ENCODE data around the gene ZNF804A. TPM values are rescaled to one million over a fixed set of nuclear protein-coding genes. Genes with fewer than 3 reads are reported as not detected.

ZNF804A gene
- total and polyA plus RNA-seq, 7 donors: 0.14 to 1.1 (median 0.31) TPM; not detected in 2

- WGBS, 2 donors: 15 to 63% methylated on average over 3 of the region's 3 CpGs
- no peak for DNase-seq
- H3K27me3 ChIP-seq: no peaks in the 10 kb centered on the region
- no peak overlapping the region for H3K27ac ChIP-seq
- intact Hi-C loops (cut with DNase I): no loop called here
- H3K9me3 ChIP-seq: no peaks in the 10 kb centered on the region
- no peaks in the 10 kb centered on the region for H3K36me3 ChIP-seq
- no peak for TF ChIP-seq POLR2AphosphoS5 (IDR thresholded peaks at IDR 0.05)
- TF ChIP-seq POLR2A (IDR thresholded peaks at IDR 0.05): no peak
- TF ChIP-seq CTCF (IDR thresholded peaks at IDR 0.05): no peak
- TF ChIP-seq EP300 (IDR thresholded peaks at IDR 0.05): no peak
- H3K4me3 ChIP-seq: no peak overlapping the region
- no peaks in the 10 kb centered on the region for H3K4me1 ChIP-seq
Observed at GRCh38 chr2:184683911-184684310, 85.6 kb downstream of the ZNF804A start.

- no peaks in the 10 kb centered on the region for H3K27me3 ChIP-seq
- no peaks in the 10 kb centered on the region for H3K4me1 ChIP-seq
- no peaks in the 10 kb centered on the region for H3K36me3 ChIP-seq
- no peak overlapping the region for H3K27ac ChIP-seq
- intact Hi-C loops (cut with DNase I): no loop called here
- H3K4me3 ChIP-seq: no peak overlapping the region
- TF ChIP-seq POLR2A (IDR thresholded peaks at IDR 0.05): no peak
- TF ChIP-seq POLR2AphosphoS5 (IDR thresholded peaks at IDR 0.05): no peak
- no peak for TF ChIP-seq EP300 (IDR thresholded peaks at IDR 0.05)
- TF ChIP-seq CTCF (IDR thresholded peaks at IDR 0.05): no peak
- no peak for DNase-seq
- WGBS, 2 donors: 86 to 90% methylated on average over 6 of the region's 6 CpGs
- no peaks in the 10 kb centered on the region for H3K9me3 ChIP-seq
Observed at GRCh38 chr2:184685999-184686841, 87.9 kb downstream of the ZNF804A start.

GRCh38 chr2:184689638-184690037, 91.3 kb downstream of the ZNF804A start:
- H3K36me3 ChIP-seq: no peaks in the 10 kb centered on the region
- no peak for TF ChIP-seq POLR2A (IDR thresholded peaks at IDR 0.05)
- TF ChIP-seq POLR2AphosphoS5 (IDR thresholded peaks at IDR 0.05): no peak
- TF ChIP-seq CTCF (IDR thresholded peaks at IDR 0.05): no peak
- TF ChIP-seq EP300 (IDR thresholded peaks at IDR 0.05): no peak
- no peak for DNase-seq
- intact Hi-C loops (cut with DNase I): no loop called here
- WGBS, 2 donors: 25 to 67% methylated on average over 1 of the region's 1 CpG
- no peaks in the 10 kb centered on the region for H3K27me3 ChIP-seq
- H3K9me3 ChIP-seq: no peaks in the 10 kb centered on the region
- H3K27ac ChIP-seq: no peak overlapping the region
- H3K4me1 ChIP-seq: peaks cover 0 to 9% (median 2%) of the 10 kb centered on the region in 4 donors
- H3K4me3 ChIP-seq: no peak overlapping the region

- intact Hi-C loops (cut with DNase I): no loop called here
Observed at GRCh38 chr2:184692141-184692734, 93.9 kb downstream of the ZNF804A start.

GRCh38 chr2:184696644-184697043, 98.3 kb downstream of the ZNF804A start:
- no peaks in the 10 kb centered on the region for H3K36me3 ChIP-seq
- 55 to 68% methylated on average over 1 of the region's 1 CpG for WGBS, 2 donors
- TF ChIP-seq POLR2AphosphoS5 (IDR thresholded peaks at IDR 0.05) (no peak), POLR2A (IDR thresholded peaks at IDR 0.05) (no peak), EP300 (IDR thresholded peaks at IDR 0.05) (no peak), CTCF (IDR thresholded peaks at IDR 0.05) (no peak)
- no peak overlapping the region for H3K27ac ChIP-seq
- no peak overlapping the region for H3K4me3 ChIP-seq
- H3K9me3 ChIP-seq: no peaks in the 10 kb centered on the region
- intact Hi-C loops (cut with DNase I): no loop called here
- H3K27me3 ChIP-seq: no peaks in the 10 kb centered on the region
- DNase-seq: no peak
- peaks cover 0 to 9% (median 2%) of the 10 kb centered on the region in 4 donors for H3K4me1 ChIP-seq

More at GRCh38 chr2:184692141-184692734, 93.9 kb downstream of the ZNF804A start:
- TF ChIP-seq POLR2A (IDR thresholded peaks at IDR 0.05): no peak
- TF ChIP-seq POLR2AphosphoS5 (IDR thresholded peaks at IDR 0.05): peak in 1 of 4 donors; percentile 13
- no peak for DNase-seq
- Histone ChIP-seq H3K27ac (no peak overlapping the region), H3K9me3 (no peaks in the 10 kb centered on the region), H3K27me3 (no peaks in the 10 kb centered on the region), H3K36me3 (no peaks in the 10 kb centered on the region), H3K4me3 (no peak overlapping the region), H3K4me1 (peaks cover 0 to 9% (median 2%) of the 10 kb centered on the region in 4 donors)
- WGBS, 2 donors: 65 to 81% methylated on average over 3 of the region's 3 CpGs
